ENCODE measurements around the gene LCN2.

GRCh38 chr9:128114326-128115186 lies 34.7 kb upstream of the LCN2 start:
- no peak for TF ChIP-seq CTCF (IDR thresholded peaks at IDR 0.05)
- TF ChIP-seq POLR2A (IDR thresholded peaks at IDR 0.05) = no peak
- TF ChIP-seq POLR2AphosphoS5 (IDR thresholded peaks at IDR 0.05) = no peak
- no peak for TF ChIP-seq EP300 (IDR thresholded peaks at IDR 0.05)
